ENCODE data around the gene SUMO3. TPM values are rescaled to one million over a fixed set of nuclear protein-coding genes. Genes with fewer than 3 reads are reported as not detected.
A peak's percentile ranks its signal among the peaks of the same experiment; 100 is the strongest.

Gene SUMO3
- total RNA-seq, 1 donor from 2014 or later: 32.2 TPM

DNA sequence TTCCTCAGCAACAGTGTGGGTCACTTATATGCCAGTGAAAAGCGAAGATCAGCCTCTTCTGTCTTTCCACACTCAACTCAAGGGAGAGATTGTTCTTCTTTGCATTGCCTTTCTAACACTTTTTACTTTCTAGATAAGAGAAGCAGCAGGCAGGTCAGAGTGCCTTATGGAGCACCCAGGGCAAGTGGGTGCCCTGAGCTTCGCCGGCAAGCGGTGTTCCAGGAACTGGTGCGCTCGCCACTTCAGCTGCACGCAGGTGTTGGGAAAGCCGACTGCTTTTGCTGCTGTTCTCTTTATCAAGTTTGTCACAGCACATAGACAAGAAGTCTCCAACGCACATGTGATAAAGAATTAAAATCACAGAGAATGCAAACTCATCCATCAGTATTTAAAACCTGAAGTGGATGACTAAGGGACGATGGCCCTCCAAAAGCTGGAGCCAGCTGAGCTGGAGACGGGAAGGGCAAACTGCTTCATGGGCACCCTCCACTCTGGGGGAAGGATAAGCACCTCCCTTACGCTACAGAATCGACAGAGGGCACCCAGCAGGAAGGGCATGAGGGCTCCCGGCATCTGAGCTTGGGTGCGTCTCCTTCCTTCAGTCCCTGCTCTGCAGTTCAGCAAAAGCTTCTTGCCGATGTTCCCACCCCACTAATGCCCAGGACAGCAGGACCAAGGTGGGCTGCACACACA lies 36.9 kb downstream of the SUMO3 start:
- DNase-seq (ENCODE audit: low spot score) (no peak), ATAC-seq (no peak)

DNA sequence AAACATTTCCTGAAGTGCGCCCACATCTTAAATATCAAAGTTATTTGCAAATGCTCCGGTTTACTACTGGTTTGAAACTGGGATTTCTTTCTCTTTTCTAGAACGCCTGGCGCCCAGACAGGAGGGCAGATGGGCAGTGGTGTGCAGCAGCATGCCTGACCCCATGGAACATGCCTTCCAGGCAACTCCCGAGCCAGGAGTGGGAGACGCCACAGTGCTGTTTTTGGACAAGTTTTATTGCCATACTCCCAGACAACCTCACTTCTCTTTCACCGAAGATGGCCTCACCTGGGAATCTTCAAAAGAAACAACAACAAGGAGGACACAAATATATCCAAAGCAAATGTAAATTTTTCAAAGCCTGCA lies 37.7 kb downstream of the SUMO3 start:
- DNase-seq (ENCODE audit: low spot score): no peak
- ATAC-seq: no peak

DNA sequence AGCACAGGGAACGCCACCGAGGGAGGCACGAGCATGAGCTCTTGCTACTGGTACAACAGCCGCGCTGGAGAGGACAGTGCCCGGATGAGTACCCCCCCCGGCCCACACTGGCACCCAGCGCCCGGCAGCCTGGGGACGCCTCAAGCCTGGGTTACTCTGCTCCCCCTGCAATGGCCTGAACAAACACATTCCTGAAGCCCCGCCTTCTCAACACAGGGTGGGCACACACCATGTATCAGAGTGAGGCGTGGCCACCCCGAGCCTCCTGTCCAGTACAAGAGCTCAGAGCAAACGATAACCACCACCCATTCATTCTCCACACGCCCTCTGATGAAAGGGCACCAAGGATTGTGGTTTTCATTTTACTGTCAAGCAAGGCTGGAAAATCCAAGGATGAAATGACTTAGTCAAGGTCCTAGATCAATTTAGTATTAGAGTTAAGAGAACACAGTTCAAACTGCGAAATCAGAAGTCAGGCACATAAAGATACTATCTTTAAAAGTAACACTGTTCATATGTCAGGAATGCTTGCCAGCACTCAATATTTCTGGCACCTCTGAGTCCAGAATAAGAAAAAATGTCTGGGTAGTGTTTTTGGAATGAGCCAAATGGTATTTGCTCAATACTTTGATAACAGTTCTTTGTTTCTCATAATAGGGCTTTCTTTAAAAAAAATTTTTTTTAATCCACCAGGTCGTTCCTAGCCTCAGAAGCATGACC lies 38.3 kb downstream of the SUMO3 start:
- DNase-seq (ENCODE audit: low spot score) (no peak), ATAC-seq (no peak)

DNA sequence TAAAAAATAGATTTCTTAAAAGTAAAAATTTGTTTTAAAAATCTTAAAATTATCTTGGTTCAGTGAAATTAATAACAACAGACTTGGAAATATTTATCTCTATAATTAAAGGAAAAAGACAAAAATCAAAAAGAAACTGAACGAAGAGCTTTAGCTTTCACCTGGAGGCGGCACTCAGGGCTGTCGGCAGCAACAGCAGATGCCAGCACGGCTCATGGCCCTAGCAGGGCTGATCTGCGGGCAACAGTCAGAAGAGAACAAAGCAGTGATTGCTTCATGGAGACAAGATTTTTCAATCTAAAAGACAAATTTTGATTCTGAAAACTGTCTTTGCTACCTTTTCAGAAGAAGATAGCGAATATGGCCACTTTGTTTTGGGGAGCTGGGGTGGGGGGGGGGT lies 38.9 kb downstream of the SUMO3 start:
- DNase-seq (ENCODE audit: low spot score) (no peak), ATAC-seq (peak; percentile 76)

DNA sequence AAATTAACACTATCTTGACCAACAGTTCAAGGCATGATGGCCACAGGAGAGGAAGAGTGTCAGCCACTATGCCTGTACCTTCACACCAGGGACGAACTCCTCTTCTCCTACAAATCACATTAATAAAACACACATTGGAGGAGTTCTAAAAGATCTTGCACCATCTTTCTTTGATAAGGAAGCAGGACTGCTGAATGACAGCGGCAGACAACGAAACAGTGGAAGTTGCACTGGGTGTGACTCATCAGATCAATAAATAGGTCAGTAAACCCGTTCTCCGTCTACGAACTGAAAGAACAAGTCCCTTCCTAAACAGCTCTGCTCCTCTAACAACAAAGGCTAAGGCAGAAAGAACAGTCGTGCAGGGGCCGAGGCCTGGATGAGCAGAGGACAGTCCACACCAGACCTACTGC lies 39.4 kb downstream of the SUMO3 start:
- DNase-seq (ENCODE audit: low spot score) (no peak), ATAC-seq (peak; percentile 94)

DNA sequence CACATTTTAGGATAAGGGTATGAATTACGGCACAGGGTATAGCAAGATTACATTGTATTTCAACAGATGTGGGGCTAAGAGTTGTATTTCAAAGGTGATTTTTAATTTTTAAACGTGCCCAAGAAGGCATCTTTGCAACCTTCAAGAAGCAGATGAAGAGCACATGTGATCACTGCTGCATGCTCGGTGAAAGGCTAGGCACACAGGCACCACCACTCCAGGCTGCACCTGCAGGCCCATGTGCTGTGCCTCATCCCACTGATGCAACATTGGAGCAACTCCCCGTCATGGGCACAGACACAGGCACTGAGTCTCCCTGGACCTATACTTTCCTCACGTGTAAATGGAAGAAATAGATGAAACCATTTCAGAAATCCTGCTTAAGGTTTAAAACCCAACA lies 39.8 kb downstream of the SUMO3 start:
- no peak for DNase-seq (ENCODE audit: low spot score)
- ATAC-seq: peak; percentile 29

DNA sequence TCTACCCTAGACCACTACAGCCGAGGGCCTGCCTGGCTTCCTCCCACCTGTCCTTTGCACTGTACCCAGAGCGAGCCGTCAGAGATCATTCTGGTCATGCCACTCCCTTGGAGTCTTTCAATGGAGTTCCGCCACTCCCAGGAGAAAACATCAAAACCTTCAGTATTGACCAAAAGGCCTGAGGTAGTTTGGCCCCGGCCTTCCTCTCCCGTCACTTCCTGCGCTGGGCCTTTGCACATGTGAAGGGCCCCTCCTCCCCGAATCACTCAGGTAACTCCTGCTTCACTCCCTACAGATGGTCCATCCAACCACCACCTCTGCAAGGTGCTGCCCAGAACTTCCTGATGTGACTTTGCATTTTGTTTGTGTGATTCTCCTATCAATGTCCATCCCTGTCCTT lies 42.9 kb downstream of the SUMO3 start:
- ATAC-seq (no peak), DNase-seq (ENCODE audit: low spot score) (no peak)

DNA sequence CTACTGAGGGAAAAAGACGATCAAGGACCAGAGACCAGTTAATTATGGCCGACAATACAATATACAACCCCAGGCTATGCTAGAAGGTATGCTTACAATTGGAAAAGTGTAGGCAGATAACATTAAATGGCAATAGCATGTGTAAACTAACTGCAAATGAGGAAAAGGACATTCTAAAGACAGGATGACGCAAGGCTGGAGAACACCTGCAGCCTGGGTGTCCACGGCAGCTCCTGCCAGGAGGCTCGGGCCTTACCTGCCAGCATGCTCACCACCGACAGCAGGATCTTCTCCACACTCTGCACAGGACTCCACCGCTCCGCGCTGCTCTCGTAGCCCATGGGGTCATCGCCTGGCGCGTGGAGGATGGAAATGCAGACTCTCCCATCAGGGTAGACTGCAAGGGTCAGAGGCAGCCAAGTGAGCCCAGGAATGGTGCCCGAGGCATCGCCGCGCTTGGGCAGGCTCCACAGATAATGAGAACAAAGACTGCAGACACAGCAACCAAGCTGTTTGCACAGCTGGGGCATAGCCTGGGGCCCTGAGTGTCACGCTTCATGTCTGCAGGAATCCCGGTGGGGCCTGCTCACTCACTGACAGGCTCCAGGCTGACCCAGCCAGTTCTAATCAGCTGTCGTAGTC lies 44.5 kb downstream of the SUMO3 start:
- DNase-seq (ENCODE audit: low spot score) (peak; percentile 38), ATAC-seq (no peak)

DNA sequence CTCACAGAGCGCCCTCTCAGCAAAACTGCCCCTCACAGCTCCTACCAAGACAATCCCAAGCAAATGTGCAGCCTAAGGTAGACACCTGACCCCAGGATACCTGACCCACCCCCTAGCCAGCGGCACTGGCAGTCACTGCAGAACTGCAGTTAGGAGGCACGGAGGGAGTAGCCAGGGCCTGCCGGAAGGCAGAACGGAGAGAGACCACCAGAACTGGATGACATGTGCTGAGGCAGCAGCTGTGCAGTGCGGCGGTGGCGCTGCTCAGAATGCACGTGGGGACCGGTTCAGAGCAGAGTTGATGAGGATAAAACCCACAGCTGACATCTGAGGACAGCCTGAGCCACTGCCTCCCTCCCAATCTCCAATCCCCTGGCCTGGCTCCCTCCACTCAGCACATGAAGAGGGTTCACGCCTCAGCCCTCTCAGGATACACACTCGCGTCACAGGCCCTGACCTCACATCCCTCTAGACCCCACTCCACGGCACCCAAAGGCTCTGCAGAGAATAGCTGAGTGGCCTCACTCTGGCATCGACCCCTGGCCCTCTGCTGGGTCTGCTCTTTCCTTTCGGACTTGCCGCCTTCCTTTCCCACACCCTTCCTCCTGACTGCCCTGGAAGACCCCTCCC lies 45.9 kb downstream of the SUMO3 start:
- ATAC-seq (no peak), DNase-seq (ENCODE audit: low spot score) (peak; percentile 36)

DNA sequence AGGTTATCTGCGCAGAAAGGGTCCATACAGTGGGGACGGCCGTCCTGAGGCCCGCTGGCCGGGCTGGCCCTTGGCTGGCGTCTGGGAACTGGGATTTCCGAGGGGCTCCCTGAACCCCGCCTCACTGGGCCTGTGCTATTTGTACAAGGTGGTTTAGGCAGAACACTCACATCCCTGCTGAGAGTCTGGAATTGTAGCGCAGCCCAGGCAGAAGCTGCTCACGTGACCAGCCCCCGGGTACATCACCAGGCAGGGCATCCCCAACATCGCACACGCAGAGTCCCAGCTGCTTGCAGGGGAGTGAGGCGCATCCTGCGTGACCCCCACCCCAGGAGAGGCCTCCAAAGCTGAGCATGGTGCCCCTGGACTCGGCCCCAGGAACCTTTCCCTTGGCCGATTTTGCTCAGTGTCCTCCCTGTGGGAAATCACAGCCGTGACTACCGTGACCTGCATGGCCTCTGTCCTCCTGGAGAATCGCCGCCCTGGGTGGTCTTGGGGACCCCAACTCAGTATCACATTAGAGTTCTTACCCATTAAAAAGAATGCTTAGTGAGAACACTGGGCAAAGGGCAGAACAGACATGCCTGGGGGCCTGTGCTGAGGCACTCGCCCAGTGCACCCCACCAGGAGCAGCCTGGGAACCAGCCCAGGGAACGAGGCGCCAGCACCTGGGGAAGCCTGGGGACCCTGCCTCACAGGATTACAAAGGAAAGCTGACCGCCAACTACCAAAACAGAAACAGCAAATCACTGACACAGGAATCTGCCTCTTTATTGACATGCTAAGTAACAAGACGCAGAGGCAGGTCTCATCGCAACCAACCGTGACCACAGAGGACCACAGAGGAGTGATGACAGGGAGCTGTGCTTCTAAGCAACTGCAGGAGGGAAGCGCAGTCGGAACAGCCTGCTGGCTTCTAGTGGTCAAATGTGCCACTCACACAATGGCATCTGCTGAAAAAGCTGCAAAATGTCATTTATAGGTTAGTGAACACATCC lies 49.7 kb downstream of the SUMO3 start:
- DNase-seq (ENCODE audit: low spot score) (peak; percentile 35), ATAC-seq (no peak)

DNA sequence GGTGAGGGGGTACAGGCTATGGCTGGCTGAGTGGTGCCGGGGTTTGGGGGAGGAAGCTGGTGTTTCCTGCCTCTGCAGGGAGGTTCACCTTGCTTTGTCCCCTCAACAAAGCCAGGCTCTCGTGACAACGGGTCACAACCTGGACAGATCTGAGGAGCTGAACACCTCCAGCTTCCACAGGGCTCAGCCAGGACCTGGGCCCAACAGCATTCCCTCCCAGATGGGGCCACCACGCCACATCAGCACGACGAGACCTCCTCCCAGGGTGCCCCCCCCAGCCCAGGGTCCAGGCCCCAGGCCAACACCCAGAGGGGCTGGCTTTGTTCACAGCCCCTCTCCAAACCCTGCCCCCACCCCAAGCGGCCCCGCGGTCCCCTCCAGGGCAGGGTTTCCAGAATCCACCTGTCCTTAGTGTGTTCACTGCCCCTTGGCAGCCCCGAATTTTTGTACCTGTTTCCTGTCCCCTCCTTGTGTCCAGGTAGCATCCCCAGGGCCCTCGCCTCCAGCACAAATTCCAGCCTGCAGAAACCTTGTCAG lies 51.0 kb downstream of the SUMO3 start:
- no peak for ATAC-seq
- no peak for DNase-seq (ENCODE audit: low spot score)

DNA sequence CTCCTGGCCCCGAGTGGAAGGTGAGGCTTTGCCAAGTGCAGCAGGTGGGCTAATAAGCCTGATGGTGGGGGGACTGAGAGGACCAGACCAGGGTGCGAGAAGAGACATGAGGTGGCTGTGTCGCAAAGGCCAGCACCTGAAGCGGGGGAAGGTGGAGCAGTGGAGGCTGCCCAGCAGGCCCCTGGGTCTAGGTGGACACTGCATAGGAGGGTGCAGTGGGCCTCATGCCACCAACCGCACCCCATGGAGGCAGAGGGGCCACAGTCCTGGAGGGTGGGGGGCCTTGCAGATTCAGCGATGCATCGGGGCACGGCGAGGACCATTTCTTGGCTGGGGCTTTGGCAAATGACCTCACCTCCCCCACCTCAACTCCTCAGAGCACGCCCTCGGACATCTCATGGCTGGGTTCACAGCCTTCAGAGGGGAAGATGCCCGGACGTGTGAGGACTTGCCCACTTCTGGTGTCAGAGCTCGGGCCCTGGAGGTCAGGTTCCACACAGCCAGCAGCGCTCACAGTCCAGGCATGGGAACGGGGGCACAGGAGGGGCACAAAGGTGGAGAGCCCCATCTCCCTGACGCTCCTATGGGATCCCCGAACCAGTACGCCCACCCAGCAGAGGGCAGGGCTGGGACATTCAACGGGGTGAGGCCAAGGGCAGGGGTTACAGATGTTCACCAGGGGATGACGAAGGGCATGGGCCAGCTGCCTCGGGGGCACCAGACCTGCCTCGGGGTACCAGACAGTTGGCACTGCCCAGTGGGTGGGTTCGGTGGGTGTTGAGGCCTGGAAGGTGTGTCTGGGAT lies 51.6 kb downstream of the SUMO3 start:
- ATAC-seq (no peak), DNase-seq (ENCODE audit: low spot score) (no peak)

DNA sequence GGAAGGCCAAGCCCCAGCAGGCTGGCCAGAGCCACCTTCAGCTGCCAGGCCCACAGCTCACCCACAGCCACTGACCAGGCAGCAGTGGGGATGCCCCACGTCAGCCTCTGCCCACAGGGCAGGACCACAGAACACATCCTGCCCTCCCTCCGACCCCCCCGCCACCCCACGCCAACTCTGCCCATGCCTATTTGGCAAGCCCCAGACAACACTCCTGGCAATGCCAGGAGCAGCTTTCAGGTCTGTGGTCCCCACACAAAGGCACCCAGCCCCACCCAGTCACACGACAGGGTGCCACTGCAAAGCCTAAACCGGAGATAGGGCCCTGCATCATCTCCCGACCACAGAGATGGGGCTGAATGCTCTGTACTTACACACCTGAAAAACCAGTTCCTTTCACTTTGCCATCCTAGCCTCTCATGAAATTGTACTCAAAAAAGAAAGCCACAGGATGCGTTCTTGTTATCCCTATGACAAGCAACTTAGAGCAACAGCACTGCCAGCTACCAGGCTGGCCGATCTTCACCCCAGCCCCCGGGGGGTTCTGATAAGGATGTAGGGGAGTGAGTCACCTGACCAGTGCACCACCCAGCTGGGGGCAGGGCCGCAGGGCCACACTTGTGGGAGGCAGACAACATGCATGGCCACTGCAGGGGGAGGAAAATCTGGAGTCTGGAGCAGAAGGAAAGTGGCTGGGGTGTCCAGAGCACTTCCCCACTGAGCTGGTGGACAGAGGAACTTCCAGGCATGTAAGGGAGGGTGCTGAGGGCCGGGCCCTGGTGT lies 52.4 kb downstream of the SUMO3 start:
- DNase-seq (ENCODE audit: low spot score) (no peak), ATAC-seq (no peak)

DNA sequence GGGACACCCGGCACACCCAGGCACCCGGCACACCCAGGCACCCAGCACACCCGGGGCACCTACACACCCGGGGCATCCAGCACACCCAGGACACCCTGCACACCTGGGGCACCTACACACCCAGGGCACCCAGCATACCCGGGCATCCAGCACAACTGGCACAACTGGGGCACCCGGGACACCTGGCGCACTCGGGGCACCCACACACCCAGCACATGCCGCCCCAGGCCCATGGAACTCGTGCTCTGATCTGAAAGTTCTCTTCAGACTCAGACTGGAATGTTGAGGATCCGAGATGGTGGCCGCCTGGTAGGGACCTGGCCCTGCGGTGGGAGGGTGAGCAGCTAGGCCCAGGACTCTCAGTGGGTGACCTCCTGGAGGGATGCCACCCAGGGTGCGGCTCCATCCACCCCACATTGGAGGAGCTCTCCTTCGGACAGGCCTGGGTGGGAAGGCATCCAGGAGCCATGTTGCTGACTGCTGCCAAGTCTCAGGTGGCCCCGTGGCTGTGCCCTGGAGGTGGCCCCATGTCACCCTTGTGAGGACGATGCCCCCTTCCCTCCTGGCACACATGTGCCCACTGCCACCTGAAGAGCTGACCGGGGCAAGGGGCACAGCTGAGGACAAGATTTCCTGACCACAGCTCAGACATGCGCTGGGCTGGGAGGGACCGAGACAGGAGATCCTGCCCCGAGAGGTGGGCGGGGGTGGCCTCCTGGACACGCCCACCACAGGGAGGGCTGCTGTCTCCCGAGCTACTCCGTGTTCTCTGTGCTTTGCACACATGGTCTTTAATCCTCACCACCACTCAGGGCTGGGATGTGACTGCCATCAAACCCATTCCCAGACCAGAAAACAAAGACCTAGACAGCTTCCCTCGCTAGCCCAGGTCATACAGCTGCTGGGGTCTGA lies 53.3 kb downstream of the SUMO3 start:
- DNase-seq (ENCODE audit: low spot score) (peak; percentile 42), ATAC-seq (no peak)

DNA sequence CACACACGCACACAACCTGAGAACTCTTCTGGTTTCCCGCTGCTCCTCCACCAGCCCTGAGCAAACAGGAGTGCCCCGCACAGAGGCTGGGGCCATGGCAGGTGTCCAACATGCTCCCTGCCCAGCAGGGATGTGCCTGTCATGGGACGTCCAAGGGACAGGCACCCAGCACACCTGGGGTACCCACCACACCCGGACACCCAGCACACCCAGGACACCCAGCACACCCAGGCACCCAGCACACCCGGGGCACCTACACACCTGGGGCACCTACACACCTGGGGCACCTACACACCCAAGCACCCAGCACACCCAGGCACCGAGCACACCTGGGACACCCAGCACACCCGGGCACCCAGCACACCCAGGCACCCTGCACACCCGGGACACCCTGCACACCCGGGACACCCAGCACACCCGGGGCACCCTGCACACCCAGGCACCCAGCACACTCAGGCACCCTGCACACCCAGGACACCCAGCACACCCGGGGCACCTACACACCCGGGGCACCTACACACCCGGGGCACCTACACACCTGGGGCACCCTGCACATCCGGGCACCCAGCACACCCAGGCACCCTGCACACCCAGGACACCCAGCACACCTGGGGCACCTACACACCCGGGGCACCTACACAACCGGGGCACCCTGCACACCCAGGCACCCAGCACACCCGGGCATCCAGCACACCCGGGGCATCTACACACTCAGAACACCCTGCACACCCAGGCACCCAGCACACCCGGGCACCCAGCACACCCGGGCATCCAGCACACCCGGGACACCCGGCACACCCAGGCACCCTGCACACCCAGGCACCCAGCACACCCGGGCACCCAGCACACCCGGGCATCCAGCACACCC lies 54.2 kb downstream of the SUMO3 start:
- ATAC-seq: no peak
- peak; percentile 43 for DNase-seq (ENCODE audit: low spot score)

DNA sequence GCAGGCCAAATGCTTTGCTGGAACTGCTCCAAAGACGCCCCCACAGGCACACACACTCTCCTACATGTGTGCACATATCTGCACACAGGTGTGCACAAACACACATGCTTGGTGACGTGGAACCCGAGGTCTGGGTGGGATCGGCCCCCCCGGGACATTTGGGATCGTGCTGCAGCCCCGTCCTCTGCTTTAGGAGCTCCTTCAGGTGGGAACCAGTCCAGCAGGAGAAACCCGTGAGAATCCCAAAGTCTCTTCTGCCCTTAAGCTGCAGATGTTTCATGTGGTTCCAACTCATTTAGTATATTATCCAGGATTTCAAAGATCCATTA lies 54.8 kb downstream of the SUMO3 start:
- DNase-seq (ENCODE audit: low spot score): no peak
- ATAC-seq: no peak

Data from left lobe of liver (tissue), 2 donors.